PC-9 (cell line): Measurements from ENCODE around the gene TMEM139. TPM values are rescaled to one million over a fixed set of nuclear protein-coding genes. Genes with fewer than 3 reads are reported as not detected.

Experiments used
- BruUV-seq: library from RNA; stranded (reverse); fragments of 400-500 nt; replicated peaks from 2 replicates; lab custom pipeline; 2021; lab: Mats Ljungman, UMichigan
- CTCF ChIA-PET: fragments of 300-600 bp; sonication (Branson Sonifier 250); formaldehyde crosslinking; loops from one replicate; lab custom pipeline; 2022; ENCODE audit warnings: antibody characterized with exemption; lab: Charles Lee
- POLR2A ChIA-PET: fragments of 300-600 bp; sonication (Branson Sonifier 250); formaldehyde crosslinking; loops from one replicate; lab custom pipeline; 2022; ENCODE audit warnings: antibody characterized with exemption; ENCODE audit not compliant: unreplicated experiment; lab: Charles Lee
- DNase-seq, 2 experiments: peaks; one replicate each; pipeline versions ENCODE4 v3.0.0 to v3.0.0-alpha.2; 2015 to 2022; ENCODE audit warnings: mixed read lengths in 1 of 2
- H2AFZ ChIP-seq: fragments of 200-600 bp; sonication (generic); 2 replicates; pipeline ENCODE4 v1.8.1; 2017; ENCODE audit warnings: antibody characterized with exemption
- H3F3A ChIP-seq: fragments of 200-600 bp; sonication (generic); 2 replicates; pipeline ENCODE4 v1.8.1; 2017; ENCODE audit warnings: antibody characterized with exemption, mild to moderate bottlenecking, low read depth; ENCODE audit not compliant: insufficient read depth
- H3K27ac ChIP-seq: fragments of 200-600 bp; sonication (generic); 2 replicates; pipeline ENCODE4 v1.6.1; 2016; ENCODE audit warnings: mixed run types
- H3K27me3 ChIP-seq: fragments of 200-600 bp; sonication (generic); 2 replicates; pipeline ENCODE4 v1.6.1; 2016; ENCODE audit warnings: low read depth, mixed run types; ENCODE audit not compliant: insufficient read depth
- H3K36me3 ChIP-seq: fragments of 200-600 bp; sonication (generic); 2 replicates; pipeline ENCODE4 v1.6.1; 2016; ENCODE audit warnings: low read depth, mixed run types
- H3K4me1 ChIP-seq: fragments of 200-600 bp; sonication (generic); replicated peaks from 2 replicates; pipeline ENCODE4 v1.6.1; 2016; ENCODE audit warnings: mixed run types; ENCODE audit not compliant: insufficient read depth
- H3K4me2 ChIP-seq: fragments of 200-600 bp; sonication (generic); 2 replicates; pipeline ENCODE4 v1.6.1; 2017; ENCODE audit warnings: mixed run types
- H3K4me3 ChIP-seq: fragments of 200-600 bp; sonication (generic); 2 replicates; pipeline ENCODE4 v1.6.1; 2016; ENCODE audit warnings: mixed run types
- H3K79me2 ChIP-seq: fragments of 200-600 bp; sonication (generic); 2 replicates; pipeline ENCODE4 v1.6.1; 2017; ENCODE audit warnings: low read depth, mixed run types
- H3K9me2 ChIP-seq: fragments of 200-600 bp; sonication (generic); 2 replicates; pipeline ENCODE4 v1.8.1; 2017; ENCODE audit warnings: mild to moderate bottlenecking; ENCODE audit not compliant: insufficient read depth
- H3K9me3 ChIP-seq: fragments of 200-600 bp; sonication (generic); 2 replicates; pipeline ENCODE4 v1.8.1; 2016; ENCODE audit warnings: low read depth; ENCODE audit not compliant: insufficient read depth
- H4K20me1 ChIP-seq: fragments of 200-600 bp; sonication (generic); 2 replicates; pipeline ENCODE4 v1.8.1; 2017; ENCODE audit not compliant: insufficient read depth
- CTCF ChIP-seq: fragments of 200-600 bp; sonication (generic); conservative IDR thresholded peaks from 2 replicates; pipeline ENCODE4 v1.6.1; 2017; ENCODE audit warnings: mixed run types, antibody characterized with exemption, mild to moderate bottlenecking, moderate library complexity
- EZH2 ChIP-seq: fragments of 200-600 bp; sonication (generic); IDR thresholded peaks from 2 replicates; pipeline ENCODE4 v1.8.0; 2017; ENCODE audit warnings: antibody characterized with exemption, low read depth
- intact Hi-C: fragments of 100-400 bp; cut with micrococcal nuclease; formaldehyde crosslinking; loops from one replicate; pipeline ENCODE4 v1.10.0; 2022; ENCODE audit not compliant: unreplicated experiment
- total RNA-seq: library from RNA; stranded (reverse); gene quantifications from 2 replicates; pipeline ENCODE4 v1.2.3, GENCODE V29; 2021

TMEM139 gene
- total RNA-seq, 1 experiment from 2014 or later = 131 TPM

DNA sequence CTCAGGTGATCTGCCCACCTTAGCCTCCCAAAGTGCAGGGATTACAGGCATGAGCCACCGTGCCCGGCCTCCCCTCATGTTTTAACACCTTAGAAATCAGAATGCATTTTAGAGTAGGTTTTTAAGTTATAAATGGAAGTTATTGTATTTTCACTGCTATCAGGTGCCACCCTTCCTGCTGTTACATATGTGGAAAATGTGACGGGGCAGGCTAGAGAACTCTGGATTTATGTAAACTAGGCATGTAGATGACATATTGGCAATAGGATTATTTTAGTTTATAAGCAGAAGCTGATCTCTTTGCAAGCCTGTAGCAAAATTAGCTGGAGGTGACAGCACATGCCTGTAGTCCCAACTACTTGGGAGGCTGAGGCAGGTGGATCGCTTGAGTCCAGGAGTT, 5.5 kb downstream of the TMEM139 start:
- Histone ChIP-seq H3K4me3 (peak overlapping the region; percentile 70; the same call in 1 of the 2 replicates), H3F3A (peaks cover 24% of the 10 kb centered on the region), H3K9me2 (no peaks in the 10 kb centered on the region), H3K27me3 (no peaks in the 10 kb centered on the region), H2AFZ (no peak overlapping the region), H3K27ac (no peak overlapping the region), H4K20me1 (no peaks in the 10 kb centered on the region), H3K4me1 (peaks cover 45% of the 10 kb centered on the region), H3K9me3 (no peaks in the 10 kb centered on the region; the same call in 1 of the 2 replicates), H3K79me2 (peaks cover 70% of the 10 kb centered on the region), H3K36me3 (peaks cover 55% of the 10 kb centered on the region), H3K4me2 (peak overlapping the region; percentile 91)
- ChIA-PET CTCF (no interaction called here), POLR2A (interaction anchor here (0.7 kb wide), 1 partner anchor 18 kb away, joined by 35 read pairs; no protein-coding TSS in a partner anchor)
- intact Hi-C loops = no loop called here
- TF ChIP-seq EZH2 (no peak), CTCF (no peak)
- no peak for DNase-seq
- BruUV-seq = no TSS peak

GRCh38 chr7:143292876-143293275, 8.1 kb downstream of the TMEM139 start:
- intact Hi-C loops = no loop called here
- no peak overlapping the region for H3K4me2 ChIP-seq
- no peak overlapping the region for H2AFZ ChIP-seq
- H3K9me2 ChIP-seq = no peaks in the 10 kb centered on the region
- peaks cover 22% of the 10 kb centered on the region for H3K4me1 ChIP-seq
- no peak overlapping the region for H3K4me3 ChIP-seq
- no peaks in the 10 kb centered on the region for H4K20me1 ChIP-seq
- no peak for TF ChIP-seq EZH2
- no peak for TF ChIP-seq CTCF
- H3F3A ChIP-seq = peaks cover 4% of the 10 kb centered on the region; the same call in 1 of the 2 replicates
- BruUV-seq = no TSS peak
- POLR2A ChIA-PET = interaction anchor here (0.6 to 0.7 kb wide), 2 partner anchors 52 to 736 kb away, joined by 3 read pairs; no protein-coding TSS in a partner anchor
- H3K9me3 ChIP-seq = no peaks in the 10 kb centered on the region
- H3K27me3 ChIP-seq = no peaks in the 10 kb centered on the region
- CTCF ChIA-PET = interaction anchor here (2.0 kb wide), 1 partner anchor 52 kb away, joined by 8 read pairs; no protein-coding TSS in a partner anchor
- peaks cover 53% of the 10 kb centered on the region for H3K36me3 ChIP-seq
- no peak for DNase-seq
- H3K79me2 ChIP-seq = peaks cover 48% of the 10 kb centered on the region
- H3K27ac ChIP-seq = no peak overlapping the region

DNA sequence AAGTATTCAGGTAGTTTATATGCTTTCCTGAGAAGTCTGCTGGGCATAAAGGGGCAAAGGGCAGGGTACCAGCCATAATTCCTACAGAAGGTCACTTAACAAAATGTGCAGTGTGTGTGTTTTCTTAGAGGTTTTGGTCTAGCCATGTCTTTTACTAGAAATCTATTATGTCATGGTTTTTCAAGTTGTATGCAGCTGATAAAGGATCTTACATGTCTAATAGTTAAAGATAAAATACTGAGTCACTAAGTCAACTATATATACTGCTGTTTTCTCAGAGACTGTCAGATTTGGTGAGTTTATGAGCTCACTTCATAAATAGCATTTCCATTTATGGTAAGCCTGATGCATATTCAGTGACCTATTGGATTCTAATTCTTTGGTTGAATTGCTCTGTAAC, 11.1 kb downstream of the TMEM139 start:
- Histone ChIP-seq H3K36me3 (peaks cover 71% of the 10 kb centered on the region), H3K4me2 (no peak overlapping the region), H3K9me2 (no peaks in the 10 kb centered on the region), H3K4me1 (peaks cover 5% of the 10 kb centered on the region), H4K20me1 (no peaks in the 10 kb centered on the region), H3K9me3 (no peaks in the 10 kb centered on the region), H2AFZ (no peak overlapping the region), H3K4me3 (no peak overlapping the region), H3K27me3 (no peaks in the 10 kb centered on the region), H3F3A (peaks cover 12% of the 10 kb centered on the region; the same call in 1 of the 2 replicates), H3K79me2 (peaks cover 22% of the 10 kb centered on the region), H3K27ac (no peak overlapping the region)
- DNase-seq = peak in 1 of 2 experiments; percentile 49
- intact Hi-C loops = no loop called here
- BruUV-seq = no TSS peak
- CTCF ChIA-PET = interaction anchor here (0.5 to 1.0 kb wide), 3 partner anchors 45 to 113 kb away, joined by 4 to 5 read pairs (median 4); partner anchors contain the start of gene EPHA1
- POLR2A ChIA-PET = interaction anchor here (0.6 to 1.0 kb wide), 5 partner anchors 48 to 100 kb away, joined by 4 to 16 read pairs (median 4); no protein-coding TSS in a partner anchor
- TF ChIP-seq EZH2 = no peak
- TF ChIP-seq CTCF = no peak
